GM18526 (cell line): ENCODE data around the gene CACNA1C.

ENCODE experiments used
- POLR2A ChIP-seq: IDR thresholded peaks from 3 replicates; pipeline ENCODE4 v1.6.1; 2011; ENCODE audit not compliant: insufficient read length; ENCODE audit errors: extremely low read depth

The CACNA1C gene

GRCh38 chr12:2052826-2053678 is at the start of gene CACNA1C:
CACNA1C (plus strand) TSS chr12:2052987; CDS start chr12:2053563, 576 bp downstream.
- TF ChIP-seq POLR2A = no peak

- TF ChIP-seq POLR2A = no peak
Measured at GRCh38 chr12:2003676-2004112, 49.1 kb upstream of the CACNA1C start.

GRCh38 chr12:2004113-2004929 is 48.5 kb upstream of the CACNA1C start, which contains the start of gene DCP1B:
DCP1B (minus strand) TSS chr12:2004457; CDS start chr12:2004431, 26 bp downstream.
- TF ChIP-seq POLR2A = peak; percentile 87

GRCh38 chr12:2008677-2009076 is 44.1 kb upstream of the CACNA1C start:
- no peak for TF ChIP-seq POLR2A

- no peak for TF ChIP-seq POLR2A
Measured at GRCh38 chr12:2009623-2010022, 43.2 kb upstream of the CACNA1C start.

- no peak for TF ChIP-seq POLR2A
Measured at GRCh38 chr12:2011643-2012607, 40.9 kb upstream of the CACNA1C start.

GRCh38 chr12:2013086-2013485 is 39.7 kb upstream of the CACNA1C start:
- no peak for TF ChIP-seq POLR2A

- TF ChIP-seq POLR2A = no peak
Measured at GRCh38 chr12:2013527-2014223, 39.1 kb upstream of the CACNA1C start.

- no peak for TF ChIP-seq POLR2A
Measured at GRCh38 chr12:2014231-2014630, 38.6 kb upstream of the CACNA1C start.

GRCh38 chr12:2016862-2017545 is 35.8 kb upstream of the CACNA1C start:
- TF ChIP-seq POLR2A = no peak

- no peak for TF ChIP-seq POLR2A
Measured at GRCh38 chr12:2017546-2018337, 35.0 kb upstream of the CACNA1C start.

GRCh38 chr12:2018391-2018790 is 34.4 kb upstream of the CACNA1C start:
- no peak for TF ChIP-seq POLR2A

GRCh38 chr12:2019126-2019525 is 33.7 kb upstream of the CACNA1C start:
- no peak for TF ChIP-seq POLR2A
